ENCODE results near the gene BANF2.
"Not testable (repeated sequence)": the region's sequence is repeated elsewhere in the genome, so short reads cannot be mapped to it uniquely, and the experiment has no call there.

BANF2 gene

GRCh38 chr20:17761604-17762003 is 61.8 kb downstream of the BANF2 start:
- no peak for DNase-seq (ENCODE audit: low read depth in 1 of 2, low spot score in 1 of 2)

DNA sequence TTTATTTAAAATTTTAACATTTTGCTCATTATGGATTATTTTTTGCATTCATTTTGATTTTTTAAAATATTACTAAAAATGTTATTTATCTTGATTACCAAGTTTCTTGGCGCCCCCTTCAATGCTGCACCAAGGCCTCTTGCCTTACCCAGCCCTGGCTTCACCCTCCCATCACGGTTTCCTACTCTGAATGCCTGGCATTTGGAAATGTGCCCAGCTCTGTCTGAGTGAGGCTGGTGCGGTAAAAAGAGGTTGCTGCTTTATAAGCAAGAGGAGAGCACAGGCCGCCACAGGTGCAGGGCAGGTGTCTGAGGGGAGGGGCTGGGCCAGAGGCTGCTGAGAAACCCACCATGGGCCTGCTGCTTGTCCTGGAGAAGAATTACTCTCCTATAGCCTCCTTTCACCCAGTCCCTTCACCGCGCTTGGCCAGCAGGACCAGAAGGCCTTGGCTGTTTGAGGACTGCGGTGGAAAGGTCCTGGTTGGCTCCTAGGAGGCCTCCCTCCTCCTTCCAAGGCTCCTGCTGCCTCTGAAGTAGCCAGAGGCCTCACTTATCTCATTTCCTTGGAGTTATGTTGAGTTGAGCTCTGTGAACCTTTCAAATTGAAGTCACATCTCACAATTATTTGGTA is 62.6 kb downstream of the BANF2 start:
- DNase-seq (ENCODE audit: low read depth in 1 of 2, low spot score in 1 of 2), result no peak

DNA sequence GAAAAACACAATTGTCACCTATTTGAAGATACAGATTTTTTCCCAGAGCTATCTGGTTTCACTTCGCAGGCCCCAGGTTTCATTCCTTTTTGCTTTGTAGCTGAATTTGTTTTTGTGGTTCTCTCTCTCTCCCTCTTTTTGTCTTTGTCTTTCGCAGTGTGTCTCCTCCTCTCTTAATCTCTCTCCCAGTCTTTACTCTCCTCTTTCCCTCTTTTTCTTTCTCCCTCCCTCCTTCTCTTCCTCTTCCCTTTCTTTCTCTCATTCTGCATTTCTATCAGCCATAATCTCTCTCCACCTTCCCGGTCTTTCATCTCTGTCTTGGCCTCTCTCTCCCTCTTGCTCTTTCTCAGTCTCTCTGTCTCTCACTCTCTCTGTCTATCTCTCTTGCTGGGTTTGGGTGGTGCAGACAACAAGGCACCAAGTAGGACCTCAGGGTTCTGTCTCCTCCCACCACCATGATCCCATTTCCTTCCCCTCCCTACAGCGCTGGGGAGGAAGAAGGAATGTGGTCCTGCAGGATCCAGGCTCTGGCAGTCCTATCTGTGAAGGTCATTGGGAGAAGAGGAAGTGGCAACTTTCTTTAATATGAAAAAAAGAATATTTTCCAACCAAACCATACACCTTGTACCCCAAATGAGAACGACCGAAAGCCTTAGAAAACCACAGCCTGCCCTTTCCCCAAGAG is 63.2 kb downstream of the BANF2 start:
- no peak for DNase-seq (ENCODE audit: low read depth in 1 of 2, low spot score in 1 of 2)

DNA sequence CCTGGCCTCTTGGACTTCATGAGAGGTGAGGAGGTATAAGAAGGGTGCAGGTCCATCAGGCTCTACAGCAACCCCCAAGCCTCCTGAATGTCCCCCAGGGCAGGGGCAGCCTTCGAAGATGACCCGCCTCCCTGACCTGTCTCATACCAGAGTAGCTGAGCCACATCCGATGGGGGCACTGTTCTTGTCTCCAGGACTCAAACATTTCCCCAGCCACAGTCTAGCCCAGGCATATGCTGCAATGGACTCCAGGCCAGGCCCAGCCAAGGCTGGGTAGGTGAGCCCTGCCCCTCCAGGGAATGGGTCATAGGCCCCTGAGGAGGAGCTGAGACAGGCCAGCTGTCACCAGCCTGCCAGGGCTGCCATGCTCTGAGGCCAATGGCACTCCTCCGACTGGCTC is 65.3 kb downstream of the BANF2 start:
- no peak for DNase-seq (ENCODE audit: low read depth in 1 of 2, low spot score in 1 of 2)

DNA sequence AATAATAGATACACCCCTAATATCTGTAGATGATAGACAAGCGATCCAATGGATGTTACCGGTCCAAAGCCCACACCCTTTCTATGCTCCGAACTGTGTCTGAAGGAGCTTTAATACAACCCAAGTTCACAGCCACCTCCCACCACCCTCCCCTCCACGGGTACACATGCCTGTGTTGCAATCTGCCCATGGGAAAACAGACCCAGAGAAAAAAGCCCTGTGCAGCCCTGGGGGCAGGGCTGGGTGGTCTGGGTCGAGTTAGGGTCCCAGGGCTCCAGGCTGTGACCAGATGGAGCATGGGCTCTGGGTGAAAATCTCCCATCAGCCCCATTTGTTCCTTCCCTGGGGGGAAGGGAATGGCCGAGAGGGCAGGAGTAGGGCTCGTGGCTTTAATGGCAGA is 65.8 kb downstream of the BANF2 start:
- DNase-seq (ENCODE audit: low read depth in 1 of 2, low spot score in 1 of 2), result no peak

- no peak for DNase-seq (ENCODE audit: low read depth in 1 of 2, low spot score in 1 of 2)
Observed at GRCh38 chr20:17766226-17766625, 66.5 kb downstream of the BANF2 start.

GRCh38 chr20:17767624-17768023 is 67.9 kb downstream of the BANF2 start:
- no peak for DNase-seq (ENCODE audit: low read depth in 1 of 2, low spot score in 1 of 2)

GRCh38 chr20:17768271-17768670 is 68.5 kb downstream of the BANF2 start:
- DNase-seq (ENCODE audit: low read depth in 1 of 2, low spot score in 1 of 2), result no peak

DNA sequence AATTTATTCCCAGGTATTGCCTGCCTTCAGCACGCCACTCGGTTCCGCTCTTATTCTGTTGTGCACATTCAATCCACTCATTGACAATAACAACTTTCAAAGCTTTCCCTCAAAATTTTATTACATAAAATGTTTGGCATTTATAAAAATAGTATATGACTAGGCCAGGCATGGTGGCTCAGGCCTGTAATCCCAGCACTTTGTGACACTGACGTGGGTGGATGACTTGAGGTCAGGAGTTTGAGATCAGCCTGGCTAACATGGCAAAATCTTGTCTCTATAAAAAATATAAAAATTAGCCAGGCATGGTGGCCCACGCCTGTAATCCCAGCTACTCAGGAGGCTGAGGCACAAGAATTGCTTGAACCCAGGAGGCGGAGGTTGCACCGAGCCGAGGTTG is 70.0 kb downstream of the BANF2 start:
- DNase-seq (ENCODE audit: low read depth in 1 of 2, low spot score in 1 of 2), result not testable (repeated sequence)

DNA sequence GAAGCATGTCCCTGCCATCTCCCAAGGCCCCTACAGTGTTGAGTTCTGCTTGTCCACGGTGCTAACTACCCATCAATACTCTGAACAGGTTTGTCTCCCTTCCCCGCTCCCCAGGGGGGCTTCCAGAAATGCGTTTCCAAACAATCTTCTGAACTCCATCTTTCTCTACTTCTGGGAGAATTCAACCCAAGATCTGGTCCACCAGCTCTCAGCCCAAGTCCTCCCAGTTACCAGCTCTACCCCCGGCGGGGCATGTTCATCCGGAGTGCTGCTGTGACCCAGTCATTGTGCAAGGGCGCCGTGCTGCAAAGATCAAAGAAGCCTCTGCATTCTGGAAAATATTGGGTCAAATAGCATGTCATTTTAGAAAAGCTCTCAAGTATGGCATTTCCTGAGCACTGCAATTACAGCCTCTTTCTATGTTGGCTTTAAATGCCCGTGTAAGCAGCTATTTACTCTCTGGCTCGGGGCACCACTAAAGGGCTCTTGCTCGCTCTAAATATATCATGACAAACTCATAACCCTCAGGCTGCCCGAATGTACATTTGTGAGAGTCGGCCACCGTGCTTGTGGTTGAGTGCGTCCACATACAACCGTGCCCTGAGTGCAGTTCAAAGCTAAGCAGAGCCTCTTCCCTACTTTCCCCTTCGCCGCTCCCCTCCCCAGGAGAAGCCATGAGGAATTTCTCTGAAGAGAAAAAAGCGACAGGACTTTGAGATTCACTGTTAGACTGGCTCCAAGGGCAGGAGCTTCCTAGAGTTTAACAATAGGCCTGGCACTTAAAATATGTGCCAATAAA is 71.6 kb downstream of the BANF2 start:
- no peak for DNase-seq (ENCODE audit: low read depth in 1 of 2, low spot score in 1 of 2)

- DNase-seq (ENCODE audit: low read depth in 1 of 2, low spot score in 1 of 2), result no peak
Observed at GRCh38 chr20:17772005-17772343, 72.2 kb downstream of the BANF2 start.

DNA sequence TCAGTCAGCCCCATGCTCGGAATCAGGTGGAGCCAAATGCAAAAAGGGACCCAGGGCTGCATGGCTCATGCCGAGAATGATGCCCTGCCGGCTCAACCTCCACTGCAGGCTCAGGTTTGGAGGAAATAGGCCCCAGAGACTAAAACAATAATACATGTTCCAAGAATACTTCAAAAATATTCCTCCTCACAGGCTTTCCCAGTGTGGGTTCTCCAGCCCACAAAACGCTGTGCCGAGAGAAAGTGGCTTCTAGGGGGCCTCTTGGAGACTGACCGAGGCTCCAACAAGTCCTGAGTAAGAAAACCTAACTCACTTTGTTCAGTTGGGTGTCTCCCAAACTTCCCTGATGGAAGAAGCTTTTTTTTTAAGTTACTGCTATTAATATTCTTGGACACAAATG is 73.9 kb downstream of the BANF2 start:
- no peak for DNase-seq (ENCODE audit: low read depth in 1 of 2, low spot score in 1 of 2)

DNA sequence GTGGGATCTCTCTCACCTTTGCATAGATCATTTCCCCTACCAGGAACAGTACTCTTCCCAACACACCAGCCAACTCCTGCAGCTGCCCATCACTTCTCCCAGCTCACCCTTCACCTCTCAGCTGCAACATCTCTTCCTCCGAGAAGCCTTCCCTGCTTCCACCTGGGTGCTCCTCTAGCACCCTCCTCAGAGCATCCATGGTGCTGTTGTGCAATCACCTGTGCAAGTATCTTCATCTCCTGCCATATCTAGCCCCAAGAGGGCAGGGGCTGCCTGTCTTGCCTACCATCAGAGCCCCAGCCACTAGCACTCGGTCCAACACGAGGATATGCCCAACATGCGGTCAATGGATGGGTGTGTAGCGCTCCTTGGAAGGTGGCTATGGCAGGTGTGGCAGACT is 75.8 kb downstream of the BANF2 start:
- no peak for DNase-seq (ENCODE audit: low read depth in 1 of 2, low spot score in 1 of 2)

DNA sequence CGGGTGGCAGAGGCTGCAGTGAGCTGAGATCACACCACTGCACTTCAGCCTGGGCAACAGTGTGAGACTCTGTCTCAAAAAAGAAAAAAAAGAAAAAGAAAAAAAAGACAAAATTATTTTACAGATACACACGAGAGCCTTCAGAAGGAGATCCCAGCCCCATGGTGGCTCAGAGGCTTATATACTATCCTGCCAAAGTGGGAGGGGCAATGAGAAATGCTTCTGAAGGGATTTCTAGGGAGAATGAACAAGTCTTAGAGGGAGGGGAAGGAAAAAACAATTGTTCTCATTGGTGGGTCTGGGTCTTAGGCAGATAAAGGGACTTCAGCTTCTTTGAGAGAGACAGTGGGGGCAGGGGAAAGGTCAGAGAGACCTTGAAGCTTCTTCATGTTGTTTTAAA is 76.8 kb downstream of the BANF2 start:
- no peak for DNase-seq (ENCODE audit: low read depth in 1 of 2, low spot score in 1 of 2)

DNA sequence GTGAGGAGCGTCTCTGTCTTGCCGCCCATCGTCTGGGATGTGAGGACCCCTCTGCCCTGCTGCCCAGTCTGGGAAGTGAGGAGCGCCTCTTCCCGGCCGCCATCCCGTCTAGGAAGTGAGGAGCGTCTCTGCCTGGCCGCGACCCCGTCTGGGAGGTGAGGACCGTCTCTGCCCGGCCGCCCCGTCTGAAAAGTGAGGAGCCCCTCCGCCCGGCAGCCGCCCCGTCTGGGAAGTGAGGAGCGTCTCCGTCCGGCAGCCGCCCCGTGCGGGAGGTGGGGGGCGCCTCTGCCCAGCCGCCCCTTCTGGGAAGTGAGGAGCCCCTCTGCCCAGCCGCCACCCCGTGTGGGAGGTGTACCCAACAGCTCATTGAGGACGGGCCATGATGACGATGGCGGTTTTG is 79.2 kb downstream of the BANF2 start:
- not testable (repeated sequence) for DNase-seq (ENCODE audit: low read depth in 1 of 2, low spot score in 1 of 2)

GRCh38 chr20:17782768-17783167 is 83.0 kb downstream of the BANF2 start:
- no peak for DNase-seq (ENCODE audit: low read depth in 1 of 2, low spot score in 1 of 2)

DNA sequence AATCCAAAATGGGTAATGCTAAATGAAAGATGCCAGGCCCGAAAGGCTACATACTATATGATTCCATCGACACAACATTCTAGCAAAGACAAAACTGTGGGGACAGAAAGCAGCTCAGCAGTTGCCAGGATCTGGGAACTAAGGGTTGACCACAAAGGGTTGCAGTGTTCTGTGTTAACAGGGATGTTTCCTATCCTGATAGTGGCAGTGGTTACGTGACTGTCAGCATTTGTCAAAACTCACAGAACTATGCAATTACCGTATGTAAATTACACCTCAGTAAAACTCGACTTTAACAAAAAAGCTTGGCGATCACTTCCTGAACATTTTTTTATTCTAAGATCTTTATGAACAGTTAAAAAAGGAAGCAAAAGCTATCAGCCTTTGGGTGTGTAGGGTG is 83.9 kb downstream of the BANF2 start:
- DNase-seq (ENCODE audit: low read depth in 1 of 2, low spot score in 1 of 2), result no peak

DNA sequence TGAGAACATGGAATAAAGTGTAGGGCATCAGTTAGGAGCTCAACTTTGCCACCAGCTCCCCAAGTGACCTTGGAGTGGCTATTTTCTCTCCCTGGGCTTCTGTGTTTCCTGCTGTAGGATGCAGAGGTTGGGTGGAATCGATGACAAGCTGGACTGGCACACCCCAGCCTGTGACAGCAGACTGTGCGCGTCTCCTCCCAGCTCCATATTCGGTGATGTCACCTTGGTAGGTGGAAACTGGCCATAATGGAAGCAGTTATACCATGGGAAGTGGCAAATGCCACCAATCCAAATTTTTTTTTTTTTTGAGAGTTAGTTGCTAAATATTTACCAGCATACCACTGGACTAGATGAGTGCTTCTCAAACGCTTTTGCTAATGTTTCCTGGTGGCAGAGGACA is 85.2 kb downstream of the BANF2 start:
- DNase-seq (ENCODE audit: low read depth in 1 of 2, low spot score in 1 of 2), result no peak

Measured in activated CD4-positive, alpha-beta T cell treated with anti-CD3 and anti-CD28 coated beads, Interleukin-2, amount 50 U/mL, for 24 hours (primary cell).